ENCODE measurements around the gene DYNAP.

DYNAP gene

DNA sequence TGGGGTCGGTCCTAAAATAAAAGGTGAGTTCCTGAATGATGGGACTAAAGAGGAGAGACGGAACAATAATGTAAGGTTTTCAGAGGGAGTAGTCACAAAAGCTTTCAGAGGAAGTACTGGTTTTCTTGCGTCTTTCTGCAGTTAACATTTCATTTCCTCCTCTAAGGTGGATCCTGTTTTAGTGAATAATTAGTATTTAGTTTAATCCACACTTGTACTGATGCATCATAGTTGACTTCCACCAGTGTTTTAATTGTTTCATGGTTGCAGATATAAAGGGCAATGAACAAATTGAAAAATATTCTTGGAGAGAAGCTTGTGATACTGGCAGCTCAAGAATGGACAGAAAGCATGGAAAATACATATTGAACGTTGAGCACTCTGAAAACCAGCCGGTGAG is at the start of gene DYNAP:
Gene DYNAP, plus strand, starts transcription at position 301 of the 400 bp plus-strand sequence. Its CDS starts 38 bp downstream, at position 339.
- H3K4me3 ChIP-seq (ENCODE audit: low read depth, low read length), result no peak within 1 kb of the TSS
- TF ChIP-seq, protein P1, sequence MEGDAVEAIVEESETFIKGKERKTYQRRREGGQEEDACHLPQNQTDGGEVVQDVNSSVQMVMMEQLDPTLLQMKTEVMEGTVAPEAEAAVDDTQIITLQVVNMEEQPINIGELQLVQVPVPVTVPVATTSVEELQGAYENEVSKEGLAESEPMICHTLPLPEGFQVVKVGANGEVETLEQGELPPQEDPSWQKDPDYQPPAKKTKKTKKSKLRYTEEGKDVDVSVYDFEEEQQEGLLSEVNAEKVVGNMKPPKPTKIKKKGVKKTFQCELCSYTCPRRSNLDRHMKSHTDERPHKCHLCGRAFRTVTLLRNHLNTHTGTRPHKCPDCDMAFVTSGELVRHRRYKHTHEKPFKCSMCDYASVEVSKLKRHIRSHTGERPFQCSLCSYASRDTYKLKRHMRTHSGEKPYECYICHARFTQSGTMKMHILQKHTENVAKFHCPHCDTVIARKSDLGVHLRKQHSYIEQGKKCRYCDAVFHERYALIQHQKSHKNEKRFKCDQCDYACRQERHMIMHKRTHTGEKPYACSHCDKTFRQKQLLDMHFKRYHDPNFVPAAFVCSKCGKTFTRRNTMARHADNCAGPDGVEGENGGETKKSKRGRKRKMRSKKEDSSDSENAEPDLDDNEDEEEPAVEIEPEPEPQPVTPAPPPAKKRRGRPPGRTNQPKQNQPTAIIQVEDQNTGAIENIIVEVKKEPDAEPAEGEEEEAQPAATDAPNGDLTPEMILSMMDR (IDR thresholded peaks at IDR 0.05; ENCODE audit: low read depth, low read length, missing control alignments), result no peak
- no peak for DNase-seq (ENCODE audit: low read depth)

DNA sequence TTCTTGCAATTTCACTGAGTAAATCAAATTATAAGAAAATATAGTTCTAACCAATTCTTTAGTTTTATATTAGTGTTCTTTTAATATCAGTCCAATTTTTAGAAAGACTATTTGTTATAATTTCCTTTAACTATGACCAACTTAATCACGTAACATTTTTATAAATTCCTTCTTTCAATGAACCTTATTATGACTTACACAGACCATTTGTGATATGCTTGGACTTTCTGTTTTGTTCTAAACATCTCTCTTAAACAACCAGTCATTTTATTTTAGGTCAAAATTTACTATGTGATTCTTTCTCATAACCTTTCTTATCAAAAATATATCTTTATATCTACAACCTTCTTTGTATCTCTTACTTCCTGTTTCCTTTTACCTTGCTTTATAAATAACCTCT is 39.5 kb upstream of the DYNAP start:
- H3K4me3 ChIP-seq (ENCODE audit: low read depth, low read length), result no peak overlapping the region
- no peak for DNase-seq (ENCODE audit: low read depth)
- TF ChIP-seq, protein P1 (IDR thresholded peaks at IDR 0.05; ENCODE audit: low read depth, low read length, missing control alignments), result no peak

DNA sequence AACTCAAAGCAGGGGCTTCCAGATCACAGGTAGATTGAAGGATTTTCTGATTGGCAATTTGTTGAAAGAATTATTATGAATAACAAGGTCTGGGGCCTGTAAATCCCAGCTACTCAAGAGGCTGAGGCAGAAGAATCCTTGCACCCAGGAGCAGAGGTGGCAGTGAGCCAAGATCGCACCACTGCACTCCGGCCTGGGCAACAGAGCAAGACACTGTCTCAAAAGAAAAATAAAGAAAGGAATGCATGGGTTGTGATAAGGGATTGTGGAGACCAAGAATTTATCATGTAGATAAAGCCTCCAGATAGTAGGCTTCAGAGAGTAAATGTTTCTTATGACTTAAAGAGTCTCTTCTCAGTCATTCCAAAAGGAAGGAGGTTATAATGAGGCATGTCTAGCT is 35.8 kb upstream of the DYNAP start:
- no peak for DNase-seq (ENCODE audit: low read depth)
- TF ChIP-seq, protein P1 (IDR thresholded peaks at IDR 0.05; ENCODE audit: low read depth, low read length, missing control alignments), result no peak
- H3K4me3 ChIP-seq (ENCODE audit: low read depth, low read length), result no peak overlapping the region

GRCh38 chr18:54555996-54556395 is 35.0 kb upstream of the DYNAP start:
- TF ChIP-seq, protein P1 (IDR thresholded peaks at IDR 0.05; ENCODE audit: low read depth, low read length, missing control alignments), result no peak
- no peak for DNase-seq (ENCODE audit: low read depth)
- H3K4me3 ChIP-seq (ENCODE audit: low read depth, low read length), result no peak overlapping the region

DNA sequence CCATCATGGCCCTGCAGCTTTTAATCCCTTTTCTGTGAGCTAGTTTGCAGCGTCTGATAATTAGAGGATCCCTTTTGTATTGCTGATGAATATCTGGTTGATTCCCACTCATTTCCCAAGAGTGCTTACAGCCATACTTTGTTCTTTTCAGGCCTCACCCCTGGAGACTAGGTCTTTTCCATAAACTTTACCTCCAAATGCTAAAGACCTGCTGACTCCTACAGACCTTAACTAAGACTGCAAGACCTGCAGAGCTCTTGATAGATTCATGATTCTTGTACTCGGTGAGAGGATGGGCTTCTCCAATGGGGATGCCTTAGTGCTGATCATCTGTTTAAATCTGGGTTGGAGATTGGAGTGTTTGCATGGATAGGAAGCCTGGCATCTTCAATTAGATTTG is 33.1 kb upstream of the DYNAP start:
- DNase-seq (ENCODE audit: low read depth), result no peak
- TF ChIP-seq, protein P1 (IDR thresholded peaks at IDR 0.05; ENCODE audit: low read depth, low read length, missing control alignments), result no peak
- no peak overlapping the region for H3K4me3 ChIP-seq (ENCODE audit: low read depth, low read length)

GRCh38 chr18:54558609-54559585 is 32.1 kb upstream of the DYNAP start:
- DNase-seq (ENCODE audit: low read depth), result peak; percentile 3

More at GRCh38 chr18:54558609-54559585, 32.1 kb upstream of the DYNAP start:
- TF ChIP-seq, protein P1 (IDR thresholded peaks at IDR 0.05; ENCODE audit: low read depth, low read length, missing control alignments), result peak; percentile 61
- H3K4me3 ChIP-seq (ENCODE audit: low read depth, low read length), result no peak overlapping the region

Measured in GM12864 (cell line).